MM.1S (cell line): ENCODE results near the gene SIRT2.

ENCODE experiments used
- EZH2 ChIP-seq: fragments of 300-600 bp; sonication (generic); optimal IDR thresholded peaks from 2 replicates; pipeline ENCODE3; 2017; ENCODE audit warnings: low read depth, mild to moderate bottlenecking, antibody characterized with exemption, low read length, mixed read lengths
- EZH2phosphoT487 ChIP-seq: fragments of 300-600 bp; sonication (generic); IDR thresholded peaks from 2 replicates; pipeline ENCODE4 v1.6.1; 2018; ENCODE audit warnings: antibody characterized with exemption, low read length
- TF ChIP-seq, protein P1 (sequence below): fragments of 300-600 bp; sonication (generic); IDR thresholded peaks from 2 replicates; pipeline ENCODE4 v1.5.1; 2016; ENCODE audit warnings: antibody characterized with exemption, low read length, mixed read lengths

DNA sequence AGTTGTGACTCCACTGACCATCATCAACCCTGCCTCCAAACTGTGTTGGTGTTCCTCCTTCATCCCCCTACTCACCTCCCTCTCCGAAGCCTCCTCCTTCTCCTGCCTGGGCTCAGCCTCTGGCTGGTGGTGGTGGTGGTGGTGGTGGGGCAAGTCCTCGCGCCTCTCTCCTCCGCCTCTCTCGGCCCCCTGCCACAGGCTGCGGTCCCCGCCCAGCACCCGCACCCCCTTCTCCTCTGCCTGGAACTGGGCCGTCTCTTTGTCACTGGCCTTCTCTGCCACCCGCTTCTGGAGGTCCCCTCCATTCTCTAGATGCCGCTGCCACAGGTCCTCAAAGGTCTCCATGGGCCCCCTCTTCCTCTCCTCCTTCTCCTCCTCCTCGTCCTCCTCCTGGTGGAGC lies 11.1 kb upstream of the SIRT2 start:
- TF ChIP-seq, protein P1, sequence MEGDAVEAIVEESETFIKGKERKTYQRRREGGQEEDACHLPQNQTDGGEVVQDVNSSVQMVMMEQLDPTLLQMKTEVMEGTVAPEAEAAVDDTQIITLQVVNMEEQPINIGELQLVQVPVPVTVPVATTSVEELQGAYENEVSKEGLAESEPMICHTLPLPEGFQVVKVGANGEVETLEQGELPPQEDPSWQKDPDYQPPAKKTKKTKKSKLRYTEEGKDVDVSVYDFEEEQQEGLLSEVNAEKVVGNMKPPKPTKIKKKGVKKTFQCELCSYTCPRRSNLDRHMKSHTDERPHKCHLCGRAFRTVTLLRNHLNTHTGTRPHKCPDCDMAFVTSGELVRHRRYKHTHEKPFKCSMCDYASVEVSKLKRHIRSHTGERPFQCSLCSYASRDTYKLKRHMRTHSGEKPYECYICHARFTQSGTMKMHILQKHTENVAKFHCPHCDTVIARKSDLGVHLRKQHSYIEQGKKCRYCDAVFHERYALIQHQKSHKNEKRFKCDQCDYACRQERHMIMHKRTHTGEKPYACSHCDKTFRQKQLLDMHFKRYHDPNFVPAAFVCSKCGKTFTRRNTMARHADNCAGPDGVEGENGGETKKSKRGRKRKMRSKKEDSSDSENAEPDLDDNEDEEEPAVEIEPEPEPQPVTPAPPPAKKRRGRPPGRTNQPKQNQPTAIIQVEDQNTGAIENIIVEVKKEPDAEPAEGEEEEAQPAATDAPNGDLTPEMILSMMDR, result no peak
- no peak for TF ChIP-seq EZH2
- TF ChIP-seq EZH2phosphoT487, result no peak
